GM20000 (cell line): ENCODE measurements around the gene APOM.

Source experiments
- DNase-seq: peaks from one replicate; pipeline ENCODE4 v3.0.0; 2012; ENCODE audit warnings: low spot score
- CTCF ChIP-seq: IDR thresholded peaks from 2 replicates; pipeline ENCODE4 v1.5.1; 2012; ENCODE audit warnings: mild to moderate bottlenecking, control low read depth; ENCODE audit errors: extremely low read depth, missing control alignments

The APOM gene

DNA sequence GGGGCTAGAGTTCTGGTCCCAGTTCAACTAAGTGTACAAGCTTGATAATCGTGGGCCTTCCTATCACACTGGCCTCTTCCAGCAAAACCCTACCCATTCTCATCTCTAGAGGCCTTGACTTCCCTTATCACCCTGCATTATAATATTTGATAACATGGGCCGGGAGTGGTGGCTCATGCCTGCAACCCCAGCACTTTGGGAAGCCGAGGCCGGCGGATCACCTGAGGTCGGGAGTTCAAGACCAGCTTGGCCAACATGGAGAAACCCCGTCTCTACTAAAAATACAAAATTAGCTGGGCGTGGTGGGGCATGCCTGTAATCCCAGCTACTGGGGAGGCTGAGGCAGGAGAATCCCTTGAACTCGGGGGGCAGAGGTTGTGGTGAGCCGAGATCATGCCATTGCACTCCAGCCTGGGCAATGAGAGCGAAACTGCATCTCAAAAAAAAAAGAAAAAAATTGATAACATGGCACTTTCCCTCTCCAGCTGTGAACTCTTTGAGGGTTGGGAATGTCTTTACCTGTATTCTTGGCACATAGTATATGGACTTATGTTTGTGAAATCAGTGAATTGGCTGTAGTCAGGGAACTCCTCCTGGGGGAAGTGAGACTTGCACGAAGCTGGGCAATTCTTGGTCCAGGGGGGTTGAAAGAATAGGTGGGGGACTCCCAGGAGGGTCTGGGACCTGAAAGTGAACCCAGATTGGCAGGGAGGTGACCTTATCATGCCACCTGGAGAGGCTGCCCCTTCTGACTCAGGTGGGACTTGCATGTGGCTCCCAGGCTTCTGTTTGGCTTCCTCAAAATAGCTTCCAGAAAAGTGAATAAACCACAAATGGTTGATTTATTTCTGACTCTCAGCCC, 5.8 kb downstream of the APOM start:
- TF ChIP-seq CTCF, result no peak
- DNase-seq, result peak; percentile 38

GRCh38 chr6:31662124-31662723, 6.5 kb downstream of the APOM start:
- DNase-seq, result no peak
- no peak for TF ChIP-seq CTCF

DNA sequence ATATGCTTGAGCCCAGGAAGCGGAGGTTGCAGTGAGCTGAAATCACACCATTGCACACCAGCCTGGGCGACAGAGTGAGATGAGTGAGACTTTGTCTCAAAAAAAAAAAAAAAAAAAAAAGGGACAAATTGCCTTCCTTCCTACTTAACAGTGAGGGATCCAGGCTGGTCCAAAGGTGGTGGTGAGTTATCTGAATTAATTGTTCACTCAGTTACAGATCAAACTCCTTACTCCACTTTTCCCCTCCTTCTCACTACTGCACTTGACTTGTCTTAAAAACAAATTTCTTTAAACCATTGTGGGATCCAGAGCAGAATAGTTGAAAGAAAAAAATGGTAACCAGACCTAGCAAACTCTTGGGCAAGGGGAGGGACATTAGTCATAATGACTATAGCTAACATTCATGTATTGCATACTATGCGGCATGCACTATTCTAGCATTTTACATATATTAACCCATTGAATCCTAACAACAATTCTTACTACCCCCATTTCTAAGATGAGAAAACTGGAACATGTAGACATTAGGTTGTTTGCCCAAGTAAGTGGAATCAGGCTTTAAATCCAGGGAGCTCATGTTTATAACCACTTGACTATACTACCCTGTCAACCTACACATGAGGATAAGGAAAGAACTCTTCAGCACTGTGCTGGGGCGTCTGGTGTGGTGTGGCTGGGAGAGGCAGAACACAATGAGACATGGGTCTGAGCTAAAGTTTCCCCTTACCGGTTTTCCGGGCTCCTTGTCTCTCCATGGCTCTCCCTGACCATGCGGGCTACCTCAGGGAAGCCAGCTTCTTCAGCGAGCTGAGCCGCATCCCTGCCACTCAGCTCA, 7.6 kb downstream of the APOM start:
- TF ChIP-seq CTCF, result no peak
- DNase-seq, result no peak

DNA sequence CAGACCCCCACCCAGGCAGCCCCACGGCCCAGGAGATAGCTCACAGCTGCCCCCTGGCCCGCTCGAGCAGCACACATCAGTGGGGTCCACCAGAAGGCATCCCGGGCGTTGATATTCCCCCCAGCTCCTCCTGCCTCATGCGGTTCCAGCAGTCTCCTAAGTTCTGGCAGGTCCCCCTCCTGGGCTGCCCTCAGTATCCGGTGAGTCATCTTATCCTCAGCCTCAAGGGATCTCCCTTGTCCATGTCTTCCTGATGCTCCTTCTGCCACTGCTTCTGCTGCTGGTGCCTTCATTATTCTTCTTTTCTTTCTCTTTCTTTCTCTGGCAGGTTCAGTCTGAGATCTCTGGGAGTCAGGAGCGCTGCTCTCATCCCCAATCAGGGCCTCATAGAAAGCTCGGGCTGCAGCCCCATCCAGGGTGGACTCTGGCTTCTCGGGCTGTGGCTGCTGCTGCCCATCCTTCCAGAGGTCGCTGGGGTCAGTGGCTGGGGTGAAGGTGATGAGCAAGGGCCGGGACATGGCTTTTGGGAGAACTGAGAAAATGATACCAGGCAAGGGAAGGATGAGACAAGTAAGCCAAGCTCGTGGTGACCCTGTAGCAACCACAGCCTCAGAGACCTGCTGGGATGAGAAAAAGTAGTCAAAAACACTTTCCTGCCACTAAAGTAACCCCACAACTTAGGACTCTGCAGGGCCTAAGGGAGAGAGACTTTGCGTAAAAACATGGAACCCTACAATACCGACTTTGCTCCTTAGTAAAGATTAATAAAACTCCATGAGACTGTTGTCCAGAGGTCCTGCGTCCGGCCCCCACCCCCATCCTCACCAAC, 8.5 kb downstream of the APOM start:
- no peak for DNase-seq
- TF ChIP-seq CTCF, result peak; percentile 15

GRCh38 chr6:31664790-31665500, 9.3 kb downstream of the APOM start, which contains the start of gene GPANK1:
TSS of gene GPANK1 (minus strand) at chr6:31664997. CDS start at chr6:31664478, 519 bp downstream.
- TF ChIP-seq CTCF, result no peak
- DNase-seq, result peak; percentile 83

- no peak for TF ChIP-seq CTCF
- peak; percentile 95 for DNase-seq
Observed at GRCh38 chr6:31665501-31666336, 10.0 kb downstream of the APOM start, which contains the start of gene CSNK2B. TSS of gene CSNK2B (plus strand) at chr6:31666080. CDS start at chr6:31666832, 752 bp downstream.
